Measurements from ENCODE around the gene F13B.

F13B gene

GRCh38 chr1:197017558-197018146 lies 49.4 kb downstream of the F13B start:
- Histone ChIP-seq H3K27me3 (ENCODE audit: insufficient read depth, low read depth) (no peaks in the 10 kb centered on the region), H3K27ac (no peak overlapping the region), H4K20me1 (ENCODE audit: insufficient read depth) (no peaks in the 10 kb centered on the region), H2AFZ (ENCODE audit: low read depth) (no peak overlapping the region), H3K4me2 (no peak overlapping the region), H3K4me3 (IDR thresholded peaks at IDR 0.05; ENCODE audit: insufficient read depth, low read depth, low read length) (no peak overlapping the region), H3K36me3 (ENCODE audit: insufficient read depth) (no peaks in the 10 kb centered on the region), H3K4me1 (ENCODE audit: low read depth, poor library complexity, severe bottlenecking) (no peaks in the 10 kb centered on the region), H3K9ac (no peak overlapping the region), H3K79me2 (ENCODE audit: insufficient read depth, low read depth) (no peaks in the 10 kb centered on the region)
- no peak for TF ChIP-seq CTCF (conservative IDR thresholded peaks at IDR 0.05; ENCODE audit: low read depth, low read length)

- H3K4me2 ChIP-seq = no peak overlapping the region
- H3K4me1 ChIP-seq (ENCODE audit: low read depth, poor library complexity, severe bottlenecking) = no peaks in the 10 kb centered on the region
- H3K79me2 ChIP-seq (ENCODE audit: insufficient read depth, low read depth) = no peaks in the 10 kb centered on the region
- H3K27me3 ChIP-seq (ENCODE audit: insufficient read depth, low read depth) = no peaks in the 10 kb centered on the region
- no peak overlapping the region for H3K27ac ChIP-seq
- TF ChIP-seq CTCF (conservative IDR thresholded peaks at IDR 0.05; ENCODE audit: low read depth, low read length) = no peak
- no peak overlapping the region for H2AFZ ChIP-seq (ENCODE audit: low read depth)
- H4K20me1 ChIP-seq (ENCODE audit: insufficient read depth) = no peaks in the 10 kb centered on the region
- no peak overlapping the region for H3K4me3 ChIP-seq (IDR thresholded peaks at IDR 0.05; ENCODE audit: insufficient read depth, low read depth, low read length)
- no peaks in the 10 kb centered on the region for H3K36me3 ChIP-seq (ENCODE audit: insufficient read depth)
- no peak overlapping the region for H3K9ac ChIP-seq
Observed at GRCh38 chr1:197016751-197017150, 50.3 kb downstream of the F13B start.

- no peak overlapping the region for H3K4me2 ChIP-seq
- H3K27me3 ChIP-seq (ENCODE audit: insufficient read depth, low read depth) = no peaks in the 10 kb centered on the region
- no peaks in the 10 kb centered on the region for H3K79me2 ChIP-seq (ENCODE audit: insufficient read depth, low read depth)
- no peak overlapping the region for H3K4me3 ChIP-seq (IDR thresholded peaks at IDR 0.05; ENCODE audit: insufficient read depth, low read depth, low read length)
- H3K9ac ChIP-seq = no peak overlapping the region
- H3K27ac ChIP-seq = no peak overlapping the region
- no peaks in the 10 kb centered on the region for H3K36me3 ChIP-seq (ENCODE audit: insufficient read depth)
- no peaks in the 10 kb centered on the region for H4K20me1 ChIP-seq (ENCODE audit: insufficient read depth)
- no peaks in the 10 kb centered on the region for H3K4me1 ChIP-seq (ENCODE audit: low read depth, poor library complexity, severe bottlenecking)
- TF ChIP-seq CTCF (conservative IDR thresholded peaks at IDR 0.05; ENCODE audit: low read depth, low read length) = no peak
- no peak overlapping the region for H2AFZ ChIP-seq (ENCODE audit: low read depth)
Observed at GRCh38 chr1:197013234-197013633, 53.8 kb downstream of the F13B start.

- Histone ChIP-seq H4K20me1 (ENCODE audit: insufficient read depth) (no peaks in the 10 kb centered on the region), H2AFZ (ENCODE audit: low read depth) (no peak overlapping the region), H3K4me2 (no peak overlapping the region), H3K79me2 (ENCODE audit: insufficient read depth, low read depth) (no peaks in the 10 kb centered on the region), H3K27me3 (ENCODE audit: insufficient read depth, low read depth) (no peaks in the 10 kb centered on the region), H3K9ac (no peak overlapping the region), H3K36me3 (ENCODE audit: insufficient read depth) (no peaks in the 10 kb centered on the region), H3K4me1 (ENCODE audit: low read depth, poor library complexity, severe bottlenecking) (no peaks in the 10 kb centered on the region), H3K4me3 (IDR thresholded peaks at IDR 0.05; ENCODE audit: insufficient read depth, low read depth, low read length) (no peak overlapping the region), H3K27ac (no peak overlapping the region)
- TF ChIP-seq CTCF (conservative IDR thresholded peaks at IDR 0.05; ENCODE audit: low read depth, low read length) = no peak
Observed at GRCh38 chr1:197011614-197012013, 55.4 kb downstream of the F13B start.
